GM23338 (cell line): Measurements from ENCODE around the gene FHOD1.

Source experiments
- EZH2 ChIP-seq: fragments of 200-600 bp; sonication (generic); IDR thresholded peaks from one replicate; pipeline ENCODE4 v1.8.0; 2017; ENCODE audit warnings: antibody characterized with exemption, mild to moderate bottlenecking, low read depth; ENCODE audit not compliant: unreplicated experiment
- EZH2phosphoT487 ChIP-seq: fragments of 200-600 bp; sonication (generic); IDR thresholded peaks from one replicate; pipeline ENCODE4 v1.8.1; 2018; ENCODE audit warnings: antibody characterized with exemption; ENCODE audit not compliant: unreplicated experiment
- POLR2AphosphoS5 ChIP-seq: IDR thresholded peaks from 2 replicates; pipeline ENCODE4 v1.6.1; 2016; ENCODE audit warnings: antibody characterized with exemption, low read depth
- TF ChIP-seq, protein P1 (sequence below), 2 experiments: fragments of 200-600 bp in 1 of 2; sonication (generic) in 1 of 2; conservative IDR thresholded peaks; 2 replicates each; pipeline versions ENCODE4 v1.5.1 to v1.6.1; 2016 to 2017; ENCODE audit warnings: antibody characterized with exemption in 2 of 2, low read depth in 2 of 2, mild to moderate bottlenecking in 2 of 2, moderate library complexity in 1 of 2
- TF ChIP-seq, protein P2 (sequence below): IDR thresholded peaks from one replicate; pipeline ENCODE4 v1.6.1; 2018; ENCODE audit warnings: antibody characterized with exemption; ENCODE audit not compliant: unreplicated experiment

DNA sequence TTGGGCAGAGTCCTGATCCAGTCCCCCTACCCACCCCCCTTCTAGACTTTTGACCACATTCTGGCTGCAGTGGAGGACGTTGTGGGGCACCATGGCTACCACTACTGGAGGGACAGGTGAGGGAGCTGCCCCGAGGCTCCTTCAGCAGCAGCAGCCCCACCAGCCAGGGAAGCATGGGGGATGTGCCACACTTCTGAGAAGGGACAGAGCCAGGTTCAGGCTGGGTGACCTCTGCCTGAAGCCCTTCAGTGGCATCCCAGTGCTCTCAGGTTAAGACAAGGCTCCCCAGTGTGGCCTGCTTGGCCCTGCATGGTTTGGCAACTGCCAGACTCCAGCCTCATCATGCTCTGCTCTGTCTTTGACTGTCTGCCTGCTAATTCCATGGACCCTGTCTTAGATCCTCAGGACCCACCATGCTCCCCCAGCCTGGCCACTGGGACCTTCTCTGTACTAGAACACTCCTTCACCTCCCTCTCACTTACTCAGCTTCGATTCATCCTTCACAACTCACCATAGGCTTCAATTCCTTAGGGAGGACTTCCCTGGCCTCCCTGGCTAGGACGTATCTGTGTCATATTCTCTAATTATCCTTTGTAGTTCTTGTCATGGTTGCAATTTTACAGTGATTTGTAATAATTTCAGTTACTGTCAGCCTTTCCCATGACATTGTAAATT is 10.3 kb upstream of the FHOD1 start:
- TF ChIP-seq, protein P1, sequence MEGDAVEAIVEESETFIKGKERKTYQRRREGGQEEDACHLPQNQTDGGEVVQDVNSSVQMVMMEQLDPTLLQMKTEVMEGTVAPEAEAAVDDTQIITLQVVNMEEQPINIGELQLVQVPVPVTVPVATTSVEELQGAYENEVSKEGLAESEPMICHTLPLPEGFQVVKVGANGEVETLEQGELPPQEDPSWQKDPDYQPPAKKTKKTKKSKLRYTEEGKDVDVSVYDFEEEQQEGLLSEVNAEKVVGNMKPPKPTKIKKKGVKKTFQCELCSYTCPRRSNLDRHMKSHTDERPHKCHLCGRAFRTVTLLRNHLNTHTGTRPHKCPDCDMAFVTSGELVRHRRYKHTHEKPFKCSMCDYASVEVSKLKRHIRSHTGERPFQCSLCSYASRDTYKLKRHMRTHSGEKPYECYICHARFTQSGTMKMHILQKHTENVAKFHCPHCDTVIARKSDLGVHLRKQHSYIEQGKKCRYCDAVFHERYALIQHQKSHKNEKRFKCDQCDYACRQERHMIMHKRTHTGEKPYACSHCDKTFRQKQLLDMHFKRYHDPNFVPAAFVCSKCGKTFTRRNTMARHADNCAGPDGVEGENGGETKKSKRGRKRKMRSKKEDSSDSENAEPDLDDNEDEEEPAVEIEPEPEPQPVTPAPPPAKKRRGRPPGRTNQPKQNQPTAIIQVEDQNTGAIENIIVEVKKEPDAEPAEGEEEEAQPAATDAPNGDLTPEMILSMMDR (conservative IDR thresholded peaks at IDR 0.05; ENCODE audit: low read depth in 2 of 2): no peak
- TF ChIP-seq, protein P2, sequence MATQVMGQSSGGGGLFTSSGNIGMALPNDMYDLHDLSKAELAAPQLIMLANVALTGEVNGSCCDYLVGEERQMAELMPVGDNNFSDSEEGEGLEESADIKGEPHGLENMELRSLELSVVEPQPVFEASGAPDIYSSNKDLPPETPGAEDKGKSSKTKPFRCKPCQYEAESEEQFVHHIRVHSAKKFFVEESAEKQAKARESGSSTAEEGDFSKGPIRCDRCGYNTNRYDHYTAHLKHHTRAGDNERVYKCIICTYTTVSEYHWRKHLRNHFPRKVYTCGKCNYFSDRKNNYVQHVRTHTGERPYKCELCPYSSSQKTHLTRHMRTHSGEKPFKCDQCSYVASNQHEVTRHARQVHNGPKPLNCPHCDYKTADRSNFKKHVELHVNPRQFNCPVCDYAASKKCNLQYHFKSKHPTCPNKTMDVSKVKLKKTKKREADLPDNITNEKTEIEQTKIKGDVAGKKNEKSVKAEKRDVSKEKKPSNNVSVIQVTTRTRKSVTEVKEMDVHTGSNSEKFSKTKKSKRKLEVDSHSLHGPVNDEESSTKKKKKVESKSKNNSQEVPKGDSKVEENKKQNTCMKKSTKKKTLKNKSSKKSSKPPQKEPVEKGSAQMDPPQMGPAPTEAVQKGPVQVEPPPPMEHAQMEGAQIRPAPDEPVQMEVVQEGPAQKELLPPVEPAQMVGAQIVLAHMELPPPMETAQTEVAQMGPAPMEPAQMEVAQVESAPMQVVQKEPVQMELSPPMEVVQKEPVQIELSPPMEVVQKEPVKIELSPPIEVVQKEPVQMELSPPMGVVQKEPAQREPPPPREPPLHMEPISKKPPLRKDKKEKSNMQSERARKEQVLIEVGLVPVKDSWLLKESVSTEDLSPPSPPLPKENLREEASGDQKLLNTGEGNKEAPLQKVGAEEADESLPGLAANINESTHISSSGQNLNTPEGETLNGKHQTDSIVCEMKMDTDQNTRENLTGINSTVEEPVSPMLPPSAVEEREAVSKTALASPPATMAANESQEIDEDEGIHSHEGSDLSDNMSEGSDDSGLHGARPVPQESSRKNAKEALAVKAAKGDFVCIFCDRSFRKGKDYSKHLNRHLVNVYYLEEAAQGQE: no peak
- no peak for TF ChIP-seq POLR2AphosphoS5
- no peak for TF ChIP-seq EZH2
- TF ChIP-seq EZH2phosphoT487: no peak
